ENCODE results near the gene MRAS.
"Not testable (repeated sequence)": the region's sequence is repeated elsewhere in the genome, so short reads cannot be mapped to it uniquely, and the experiment has no call there.

The MRAS gene

DNA sequence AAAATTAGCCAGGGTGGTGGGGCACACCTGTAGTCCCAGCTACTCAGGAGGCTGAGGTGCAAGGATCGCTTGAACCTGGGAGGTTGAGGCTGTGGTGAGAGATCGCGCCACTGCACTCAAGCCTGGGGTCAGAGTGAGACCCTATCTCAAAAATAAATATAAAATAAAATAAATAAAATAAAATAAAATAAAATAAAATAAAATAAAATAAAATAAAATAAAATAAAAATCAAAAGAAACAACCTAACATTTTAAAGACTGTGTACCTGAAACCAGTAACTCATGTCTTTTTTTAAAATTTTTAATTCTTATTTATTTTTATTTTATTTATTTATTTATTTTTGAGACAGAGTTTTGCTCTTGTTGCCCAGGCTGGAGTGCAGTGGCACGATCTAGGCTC lies 78.4 kb downstream of the MRAS start:
- DNase-seq, result not testable (repeated sequence)

DNA sequence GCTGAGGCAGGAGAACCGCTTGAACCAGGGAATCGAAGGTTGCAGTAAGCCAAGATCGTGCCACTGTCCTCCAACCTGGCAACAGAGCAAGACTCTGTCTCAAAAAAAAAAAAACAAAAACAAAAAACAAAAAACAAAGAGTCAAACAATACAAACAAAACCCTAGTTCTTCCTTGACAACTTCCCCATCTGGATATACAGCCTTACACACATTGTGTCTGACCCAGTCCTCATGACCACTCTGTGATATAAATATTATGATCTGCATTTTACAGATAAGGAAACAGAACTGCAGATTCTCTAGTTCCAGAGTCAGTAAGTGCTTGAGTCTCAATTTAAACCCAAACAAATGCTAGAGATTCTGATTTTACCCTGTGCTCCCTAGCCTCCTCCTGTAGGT lies 81.3 kb downstream of the MRAS start:
- no peak for DNase-seq

DNA sequence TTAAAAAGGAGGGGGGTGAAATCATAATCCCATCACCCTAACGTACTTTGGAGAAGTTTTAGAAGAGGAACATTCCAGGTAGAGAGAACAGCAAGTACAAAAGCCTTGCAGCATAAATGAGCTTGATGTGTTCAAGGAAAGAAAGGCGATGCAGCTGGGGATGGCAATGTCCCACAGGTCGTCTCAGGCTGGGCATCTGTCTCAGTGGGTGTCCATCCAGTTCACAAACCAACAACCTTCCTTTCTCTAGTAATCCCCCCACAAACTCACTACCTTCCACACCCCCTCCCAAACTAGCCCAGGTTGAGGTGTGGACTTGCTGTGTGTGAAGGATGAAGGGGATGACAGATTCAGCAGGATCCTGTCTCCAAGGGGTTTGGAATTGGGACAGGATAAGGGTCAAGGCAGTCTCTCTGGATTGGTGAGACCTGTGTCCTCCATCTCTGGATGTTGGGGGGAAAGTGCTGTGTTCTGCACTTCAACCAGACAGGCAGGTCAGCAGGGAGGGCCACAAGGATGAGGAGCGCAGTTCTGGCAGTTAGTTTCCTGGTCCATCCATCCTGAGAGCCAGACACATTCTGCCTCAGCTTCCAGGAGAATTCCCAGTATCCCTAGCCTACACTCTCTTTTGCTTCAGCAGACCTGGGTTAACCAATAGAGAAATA lies 84.3 kb downstream of the MRAS start:
- no peak for DNase-seq

DNA sequence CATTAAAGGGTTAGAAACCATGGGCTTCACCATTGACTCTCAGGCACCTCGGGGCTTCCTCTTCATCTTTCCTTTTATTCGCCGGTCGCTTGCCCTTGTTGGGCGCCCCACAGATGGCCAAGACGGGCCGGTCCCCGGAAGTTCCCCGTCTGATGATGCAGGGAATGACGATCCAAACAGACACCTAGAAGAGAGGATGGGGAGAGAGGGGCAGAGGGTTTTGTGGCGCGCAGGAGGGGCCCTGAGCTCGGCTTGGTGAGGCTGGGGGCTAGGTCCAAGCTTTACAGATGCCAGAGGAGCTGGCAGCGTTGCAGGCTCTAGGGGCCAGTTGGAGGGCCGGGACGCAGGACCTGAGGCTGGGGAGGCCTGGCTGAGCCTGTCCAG lies 85.5 kb downstream of the MRAS start:
- no peak for DNase-seq

DNA sequence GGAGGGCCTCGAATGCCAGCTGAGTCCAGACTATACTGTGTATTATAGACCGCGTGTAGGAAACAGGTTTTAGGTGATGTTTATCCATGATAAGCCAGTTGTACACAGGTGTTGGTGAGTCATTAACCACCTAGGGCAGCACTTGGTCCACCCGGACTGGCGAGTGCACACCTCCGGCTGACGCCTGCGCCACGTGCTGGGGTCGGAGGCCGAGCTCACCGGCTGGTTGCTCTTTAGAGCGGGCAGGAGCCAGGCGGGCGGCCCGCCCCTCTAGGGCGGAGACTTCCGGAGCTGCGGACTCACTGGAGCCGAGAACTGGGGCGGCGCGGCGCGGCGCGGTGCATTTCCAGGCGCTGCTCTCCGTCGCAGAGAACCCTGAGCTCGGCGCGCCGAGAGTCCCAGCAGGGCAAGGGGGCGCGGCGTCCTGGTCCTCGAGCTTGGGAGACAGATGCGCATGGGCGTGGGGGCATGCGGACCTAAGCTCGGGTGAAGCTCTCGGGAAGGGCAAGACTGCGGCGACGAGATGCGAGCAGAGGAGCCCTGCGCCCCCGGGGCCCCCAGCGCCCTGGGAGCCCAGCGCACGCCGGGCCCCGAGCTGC lies 86.0 kb downstream of the MRAS start, which contains the start of gene ESYT3:
TSS of gene ESYT3 (plus strand) at position 341 of the 599 bp plus-strand sequence. CDS start at position 524, 183 bp downstream.
- peak; percentile 84 for DNase-seq

DNA sequence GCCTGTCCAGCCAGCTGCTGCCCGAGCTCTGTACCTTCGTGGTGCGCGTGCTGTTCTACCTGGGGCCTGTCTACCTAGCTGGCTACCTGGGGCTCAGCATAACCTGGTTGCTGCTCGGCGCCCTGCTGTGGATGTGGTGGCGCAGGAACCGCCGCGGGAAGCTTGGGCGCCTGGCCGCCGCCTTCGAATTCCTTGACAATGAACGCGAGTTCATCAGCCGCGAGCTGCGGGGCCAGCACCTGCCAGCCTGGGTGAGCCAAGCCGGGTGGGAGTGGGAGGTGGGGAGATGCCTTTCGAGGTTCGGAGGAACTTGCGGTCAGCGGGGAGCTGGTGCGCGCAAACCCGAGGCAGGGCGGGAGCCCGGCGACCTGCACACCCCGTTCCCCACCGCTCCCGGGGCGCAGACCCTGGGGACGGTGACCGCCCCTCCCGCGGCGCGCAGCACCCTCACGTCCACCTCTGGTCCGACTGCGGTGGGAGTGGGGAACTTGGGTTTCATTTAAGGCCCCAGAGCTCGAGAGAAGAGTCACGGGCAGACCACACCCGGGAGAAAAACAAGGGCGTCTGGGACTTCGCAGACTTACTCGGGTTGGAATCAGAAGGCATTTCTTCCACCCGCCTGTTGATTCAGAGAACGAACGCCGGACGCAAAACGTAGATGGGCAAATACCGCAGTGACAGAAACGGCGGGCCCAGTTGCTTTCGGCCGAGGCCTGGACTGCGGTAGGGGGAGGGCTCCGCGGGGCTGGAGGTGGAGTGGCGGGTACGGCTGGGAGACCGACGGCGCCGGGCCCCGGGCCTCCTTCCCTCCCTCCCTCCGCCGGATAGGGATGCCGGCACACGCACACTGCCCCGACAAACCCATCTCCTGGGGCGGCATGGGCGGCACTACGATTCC lies 86.7 kb downstream of the MRAS start:
- DNase-seq, result peak; percentile 32

DNA sequence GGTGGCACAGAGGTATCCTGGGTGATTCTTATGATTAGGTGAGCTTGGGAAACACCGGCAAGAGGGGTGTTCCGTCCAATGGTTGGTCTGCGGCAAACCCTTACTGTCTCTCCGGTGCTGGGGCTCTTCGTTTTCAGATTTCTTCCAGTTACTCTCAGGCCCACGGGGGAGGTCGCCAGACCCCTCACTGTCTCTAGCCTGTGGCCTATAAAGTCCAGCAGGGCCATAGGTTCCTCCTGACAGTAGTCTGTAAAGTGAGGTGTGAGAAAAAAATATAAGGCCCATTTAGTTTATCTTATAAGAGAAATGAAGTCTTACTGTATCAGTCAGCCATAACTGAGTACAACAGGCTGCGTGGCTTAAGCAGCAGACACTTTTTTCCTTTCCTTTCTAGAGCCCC lies 87.5 kb downstream of the MRAS start:
- no peak for DNase-seq

DNA sequence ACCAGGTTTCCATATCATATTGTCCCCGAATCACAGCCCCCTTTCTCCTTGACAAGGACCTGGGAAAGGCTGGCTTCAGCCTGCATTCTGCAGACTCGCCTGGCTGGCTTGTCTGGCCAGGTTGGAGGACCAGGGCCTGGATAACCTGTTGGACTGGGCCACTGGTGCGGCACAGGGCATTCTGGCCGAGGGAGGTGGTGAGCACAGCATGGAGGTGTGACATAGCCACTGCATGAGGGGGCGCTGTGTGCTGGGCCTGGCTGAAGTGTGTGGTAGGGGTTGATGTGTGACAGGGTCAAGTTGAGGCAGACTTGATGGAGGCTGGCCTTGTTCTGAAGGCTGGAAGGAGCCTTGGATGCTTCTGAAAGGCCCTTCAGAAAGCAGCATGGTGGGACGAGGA lies 88.9 kb downstream of the MRAS start:
- no peak for DNase-seq

DNA sequence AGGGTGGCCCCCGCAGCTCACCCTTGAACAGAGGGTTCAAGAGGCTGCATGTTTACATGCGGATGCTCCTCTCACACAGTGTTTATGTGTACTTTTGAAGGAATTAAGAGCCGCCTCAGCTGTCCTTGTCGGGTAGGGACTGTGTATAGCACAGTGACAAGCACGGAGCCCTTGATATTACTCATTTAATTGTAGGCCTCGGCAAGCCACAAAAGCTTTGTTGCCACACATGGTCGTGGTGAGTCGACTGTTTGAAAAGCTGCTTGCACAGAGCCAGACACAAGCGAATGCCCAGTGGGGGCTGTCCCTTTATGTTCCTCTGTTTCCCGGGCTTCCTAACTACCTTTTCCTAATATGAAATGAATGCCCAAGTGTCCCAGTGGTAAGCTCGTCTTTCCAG lies 90.5 kb downstream of the MRAS start:
- DNase-seq, result no peak

DNA sequence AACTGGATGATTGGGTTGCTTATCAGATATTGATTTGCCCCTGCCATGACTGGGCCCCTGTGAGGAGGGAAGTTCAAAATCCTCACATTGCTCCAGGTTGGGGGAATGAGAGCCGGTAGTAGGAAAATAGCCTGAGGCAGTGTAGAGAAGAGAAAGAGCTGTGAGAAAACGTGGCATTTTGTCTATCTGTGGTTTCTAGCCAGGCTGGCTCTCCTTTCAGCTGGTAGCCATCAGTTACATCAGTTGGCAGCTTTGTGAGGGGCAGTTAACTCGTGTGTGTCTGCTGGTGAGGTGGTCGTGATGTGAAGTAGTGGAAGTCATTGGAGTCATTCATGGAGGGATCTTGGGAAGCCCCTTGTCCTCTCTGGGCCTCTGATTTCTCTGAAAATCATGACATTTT lies 91.3 kb downstream of the MRAS start:
- no peak for DNase-seq

DNA sequence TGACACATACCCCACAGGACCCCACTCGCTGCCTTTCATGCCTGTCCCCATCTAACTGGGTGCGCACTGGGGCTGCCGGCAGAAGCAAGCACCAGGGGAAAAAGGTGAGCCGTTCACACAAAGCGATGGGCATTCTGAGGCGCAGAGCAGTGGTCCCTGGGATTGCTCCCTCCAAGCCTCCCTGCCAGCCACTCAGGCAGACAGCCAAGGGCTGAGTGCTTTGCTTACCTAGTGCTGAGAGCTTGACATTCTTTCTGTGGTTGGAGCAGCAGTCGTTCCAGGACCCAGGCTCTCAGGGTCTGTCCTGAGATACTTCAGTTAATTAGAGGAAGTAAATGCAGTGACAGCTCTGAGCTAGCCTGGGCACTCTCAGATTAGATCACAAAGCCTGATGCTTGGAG lies 91.7 kb downstream of the MRAS start:
- no peak for DNase-seq

DNA sequence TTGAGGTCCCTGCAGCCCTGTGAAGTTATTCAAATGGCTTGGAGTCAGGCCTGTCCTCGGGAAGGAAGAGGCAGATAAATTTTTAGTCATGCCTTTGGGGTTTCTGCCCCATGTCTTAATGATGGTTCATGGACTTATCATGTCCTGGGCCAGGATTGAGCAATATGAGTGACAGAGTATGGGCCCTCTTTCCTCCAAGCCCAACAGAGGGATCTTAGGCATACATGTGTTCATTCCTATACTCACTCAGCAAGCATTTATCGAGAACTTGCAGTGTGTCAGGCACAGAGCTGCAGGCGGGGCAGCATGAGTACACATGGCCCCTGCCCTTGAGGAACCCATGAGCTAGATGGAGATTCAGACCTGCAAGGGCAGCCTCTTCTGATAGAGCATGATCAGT lies 92.2 kb downstream of the MRAS start:
- no peak for DNase-seq

DNA sequence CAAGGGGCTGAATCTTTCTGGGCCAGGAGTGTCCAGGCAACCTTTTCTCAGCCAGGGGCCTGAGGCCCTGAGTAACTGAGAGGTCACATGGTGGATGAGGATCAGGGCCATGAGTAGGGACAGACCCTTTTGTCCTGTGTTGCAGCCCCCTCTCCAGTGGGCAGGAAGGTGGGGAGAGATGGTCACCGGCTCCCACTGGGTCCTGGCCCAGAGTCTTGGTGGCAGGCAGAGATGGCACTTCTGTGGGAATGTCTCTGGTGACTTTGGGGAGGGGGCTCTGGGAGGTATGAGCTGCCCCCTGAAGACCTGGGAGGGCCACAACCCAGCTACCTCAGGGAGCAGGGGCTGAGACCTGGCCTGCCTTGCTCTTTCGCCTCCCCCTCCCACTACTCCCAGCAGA lies 92.9 kb downstream of the MRAS start:
- DNase-seq, result no peak

DNA sequence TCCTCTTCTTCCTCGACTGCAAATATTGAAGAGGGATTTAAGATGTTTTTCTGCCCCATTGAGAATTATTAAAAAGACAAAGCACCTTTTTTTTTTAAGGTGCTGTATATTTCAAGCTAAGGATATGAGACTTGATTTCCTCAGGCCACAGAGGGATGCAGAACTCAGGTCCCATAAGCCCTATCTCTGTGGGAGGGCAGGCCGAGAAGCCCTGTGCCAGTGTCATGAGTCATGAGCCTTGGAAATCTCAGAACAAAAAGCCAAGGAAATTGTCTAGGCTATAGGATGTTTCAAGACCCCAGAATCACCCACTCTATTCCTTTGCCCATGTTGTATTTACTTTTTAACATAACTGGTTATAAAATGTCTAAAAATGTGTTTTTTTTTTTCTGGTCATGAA lies 93.4 kb downstream of the MRAS start:
- no peak for DNase-seq

DNA sequence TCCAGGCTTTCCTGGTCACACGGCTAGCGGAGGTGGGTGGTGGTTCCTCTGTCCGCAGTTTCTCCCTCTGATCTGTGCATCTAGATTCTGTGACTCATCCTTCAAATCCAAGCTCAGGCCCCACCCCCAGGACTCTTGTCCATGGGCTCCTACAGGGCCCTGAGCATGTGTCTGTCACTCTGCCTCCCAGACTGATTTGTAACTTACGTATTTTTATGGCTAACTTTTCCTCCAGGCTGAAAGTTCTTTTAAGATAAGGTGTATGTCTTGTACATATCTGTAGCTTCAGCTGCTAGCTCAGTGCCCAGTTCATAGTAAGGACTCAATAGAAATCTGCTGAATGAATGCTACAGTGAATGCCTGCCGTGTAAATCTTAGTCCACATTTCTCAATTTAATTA lies 94.1 kb downstream of the MRAS start:
- peak; percentile 38 for DNase-seq

DNA sequence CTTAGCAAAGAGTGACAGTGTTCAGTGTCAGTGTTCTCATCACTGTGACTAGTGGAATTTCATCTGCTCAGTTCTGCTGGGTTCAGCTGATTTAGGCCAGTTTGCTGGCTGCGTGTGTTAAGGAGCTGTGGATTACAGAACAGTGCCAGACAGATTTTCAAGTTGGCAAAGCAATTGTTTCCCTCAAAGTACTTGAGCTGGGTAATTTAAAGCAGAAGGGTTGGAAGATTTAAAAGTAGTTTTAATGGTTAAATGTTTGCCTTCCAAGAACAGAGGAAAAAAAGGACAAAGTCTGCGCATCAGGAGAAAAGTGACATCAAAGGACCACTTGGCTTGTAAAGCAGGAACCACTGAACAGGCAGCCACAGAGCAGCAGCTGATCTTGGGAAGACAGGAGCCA lies 94.7 kb downstream of the MRAS start:
- DNase-seq, result no peak

DNA sequence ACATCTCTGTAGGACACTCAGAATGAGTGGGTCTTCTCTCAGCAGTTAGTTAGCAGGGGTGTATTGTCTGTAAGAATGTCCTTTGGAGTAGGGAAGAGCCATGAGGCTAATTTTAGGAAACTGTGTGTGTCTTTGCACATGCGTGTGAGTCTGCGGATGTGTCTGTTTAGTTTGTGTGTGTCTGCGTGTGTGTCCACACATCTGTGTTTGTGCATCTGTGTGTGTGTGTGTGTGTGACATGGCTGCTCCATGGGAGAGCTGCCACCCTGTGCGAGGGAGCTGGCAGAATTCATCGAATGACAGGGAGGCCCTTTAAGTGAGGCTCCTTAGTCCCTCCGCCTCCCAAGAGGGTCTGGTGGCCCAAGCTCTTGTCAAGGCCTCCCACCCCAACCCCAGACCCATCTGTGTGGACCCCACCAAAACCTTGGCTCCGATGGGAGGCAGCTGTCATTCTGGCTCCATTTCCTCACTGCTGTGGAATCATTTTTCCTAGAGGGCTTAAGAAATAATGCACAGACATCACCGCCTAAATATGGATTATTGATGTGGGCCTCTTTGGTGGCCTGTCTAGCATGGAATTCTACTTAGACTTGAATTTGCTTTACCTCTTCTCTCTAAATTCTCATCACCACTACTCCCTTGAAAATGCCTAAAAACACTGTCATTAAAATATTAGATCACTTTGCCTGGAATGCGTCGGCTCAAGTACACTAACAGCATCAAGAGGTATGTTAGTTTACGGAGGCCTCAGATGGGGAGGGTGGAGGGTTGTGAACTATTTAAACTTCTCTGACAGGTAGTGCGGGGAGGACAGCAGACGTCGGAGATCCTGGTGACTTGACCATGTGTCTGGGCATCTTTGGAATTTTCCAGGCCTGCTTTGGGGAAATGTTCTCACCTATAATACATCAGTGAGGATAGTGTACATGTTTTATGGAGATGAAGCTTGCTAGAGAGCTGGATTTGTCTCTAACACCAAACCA lies 95.4 kb downstream of the MRAS start:
- no peak for DNase-seq

DNA sequence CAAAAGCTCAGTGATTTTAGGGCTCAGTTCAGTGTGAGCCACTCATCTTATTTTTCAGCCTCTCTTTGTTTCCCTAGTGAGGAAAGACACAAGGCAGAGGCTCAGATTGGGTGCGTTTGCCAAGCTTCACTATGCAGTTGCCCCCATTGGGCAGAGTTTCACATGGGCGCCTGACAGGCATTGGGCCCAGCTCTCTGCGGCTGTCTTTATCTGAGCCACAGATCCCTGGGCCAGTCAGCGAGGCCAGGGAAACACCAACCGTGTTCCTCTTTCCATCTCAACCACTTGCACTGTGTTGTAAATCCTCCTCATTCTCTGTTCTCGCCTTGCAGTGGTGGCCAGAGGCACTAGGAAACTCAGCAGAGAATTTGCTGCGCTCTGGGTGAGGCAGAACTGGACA lies 96.9 kb downstream of the MRAS start:
- DNase-seq, result no peak

DNA sequence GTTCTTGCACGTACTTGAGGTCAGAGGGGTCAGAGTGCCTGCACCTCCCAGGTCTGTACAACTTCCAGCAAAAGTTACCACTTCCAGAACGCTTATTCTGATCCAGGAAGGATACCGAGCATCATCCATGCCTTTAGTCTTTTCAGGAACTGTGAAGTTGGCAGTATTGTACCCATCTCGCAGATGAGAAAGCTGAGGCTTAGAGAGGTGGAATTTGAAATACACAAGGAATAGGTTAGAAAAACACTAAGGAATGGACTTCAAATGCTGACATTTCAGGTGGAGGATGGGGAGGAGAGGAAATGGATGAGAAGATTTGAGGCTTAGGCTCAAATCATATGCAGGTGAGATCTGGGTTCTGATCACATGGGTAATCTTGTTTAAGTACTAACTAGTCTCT lies 97.3 kb downstream of the MRAS start:
- DNase-seq, result no peak

DNA sequence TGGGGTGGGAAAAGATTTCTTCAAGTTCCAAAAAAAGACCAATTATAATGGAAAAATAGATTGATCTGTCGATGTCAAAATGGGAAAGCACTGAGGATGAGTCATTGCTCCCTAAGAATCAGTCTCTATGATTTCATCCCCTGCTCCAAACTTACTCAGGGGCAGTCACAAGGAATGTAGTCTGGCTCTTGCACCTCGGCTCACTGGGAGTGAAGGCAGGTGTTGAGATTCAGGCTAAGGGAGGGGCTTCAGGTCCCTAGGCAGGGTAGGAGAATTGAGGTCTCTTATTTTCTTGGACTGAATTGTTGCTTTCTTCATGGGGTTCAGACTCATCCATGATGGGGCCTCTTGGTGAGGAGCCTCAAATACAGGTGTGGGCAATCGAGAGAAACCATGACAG lies 100.3 kb downstream of the MRAS start:
- no peak for DNase-seq

DNA sequence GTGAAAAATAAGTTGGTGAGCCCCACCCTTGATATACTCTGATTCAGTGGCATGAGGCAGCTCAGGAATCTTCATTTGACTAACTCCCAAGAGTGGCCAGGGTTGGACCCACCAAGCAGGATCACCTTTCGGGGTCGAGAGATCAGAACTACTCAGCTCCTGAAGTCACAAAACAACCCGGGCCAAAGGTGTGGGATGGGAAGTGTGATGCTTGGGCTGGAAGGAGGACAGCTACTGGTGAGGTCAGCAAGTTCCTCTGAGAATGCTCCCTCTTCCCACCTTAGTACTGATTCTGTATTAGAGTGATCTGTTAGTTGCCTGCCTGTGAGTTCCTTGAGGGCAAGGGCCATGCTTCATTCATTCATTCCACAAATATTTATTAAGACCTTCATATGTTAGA lies 101.1 kb downstream of the MRAS start:
- DNase-seq, result no peak

DNA sequence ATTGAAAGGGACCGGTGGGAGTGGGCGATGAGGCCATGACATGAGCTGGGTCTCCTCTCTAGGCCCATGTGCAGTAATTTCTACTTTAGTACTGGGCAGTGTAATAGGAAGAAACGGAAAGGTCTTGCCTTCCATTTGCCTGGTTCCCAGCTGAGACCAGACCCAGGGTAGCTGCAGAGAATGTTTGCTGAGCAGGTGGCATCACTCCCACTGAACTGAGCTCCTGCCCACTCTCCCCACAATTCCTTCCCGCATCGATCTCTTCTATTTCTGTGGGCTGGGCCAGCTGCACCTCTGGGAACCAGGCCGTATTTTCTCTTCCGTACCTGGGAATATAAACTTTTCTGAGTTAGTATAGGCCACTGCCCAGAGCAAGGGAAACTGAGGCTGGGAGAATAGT lies 101.8 kb downstream of the MRAS start:
- DNase-seq, result no peak
